DMS79 treated with DMSO at 0.1 percent for 48 hours (cell line): ENCODE measurements around the gene ABCC1.

Experiments used
- DNase-seq: peaks from one replicate; lab custom pipeline; 2025; lab: John Stamatoyannopoulos, UW

The ABCC1 gene

DNA sequence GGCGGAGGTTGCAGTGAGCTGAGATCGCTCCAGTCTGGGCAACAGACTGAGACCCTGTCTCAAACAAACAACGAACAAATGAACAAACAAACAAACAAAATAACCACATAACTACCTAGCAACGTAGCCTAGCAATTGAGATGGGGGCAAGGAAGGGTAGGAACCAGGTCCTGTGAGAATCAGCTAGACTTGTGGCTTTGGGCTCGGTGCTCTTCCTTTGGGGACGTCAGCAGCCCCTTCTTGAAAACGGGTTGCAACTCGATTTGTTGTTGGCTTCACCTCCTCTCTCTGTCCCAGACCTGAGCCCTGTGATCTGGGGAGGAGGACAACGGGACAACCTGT lies 72.2 kb downstream of the ABCC1 start:
- DNase-seq, result no peak

DNA sequence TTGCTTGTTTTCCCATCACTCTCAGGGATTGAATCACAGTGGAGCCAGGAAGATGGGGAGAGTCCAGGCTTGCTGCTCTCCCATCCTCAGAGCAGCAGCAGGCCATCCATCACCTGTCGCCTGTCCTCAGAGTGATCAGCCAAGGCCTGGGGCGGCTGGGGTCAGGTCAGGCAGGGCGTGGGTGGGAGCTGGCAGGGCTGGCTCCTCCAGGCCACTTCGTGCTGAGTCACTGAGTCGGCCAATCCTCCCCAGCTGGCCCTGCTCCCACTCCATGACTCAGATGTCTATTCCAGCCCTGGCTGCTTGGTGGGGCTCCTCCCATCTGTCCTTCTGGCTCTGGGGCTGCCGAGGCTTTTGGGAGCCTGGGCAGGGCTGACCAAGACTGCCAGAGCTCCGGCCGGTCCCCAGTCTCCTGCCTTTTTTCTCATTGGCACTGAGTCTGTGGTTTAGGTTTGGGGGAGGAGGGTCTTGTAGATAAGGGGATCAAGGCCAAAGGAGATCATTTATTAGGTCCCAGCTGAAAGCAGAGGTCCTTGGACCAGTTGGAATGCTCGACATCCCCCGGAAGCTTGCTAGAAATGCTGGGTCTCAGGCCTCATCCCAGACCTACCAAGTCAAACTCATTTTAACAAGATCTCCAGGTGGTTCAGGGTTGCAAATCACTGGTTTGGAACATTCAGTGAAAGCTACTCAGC lies 72.7 kb downstream of the ABCC1 start:
- DNase-seq, result no peak

DNA sequence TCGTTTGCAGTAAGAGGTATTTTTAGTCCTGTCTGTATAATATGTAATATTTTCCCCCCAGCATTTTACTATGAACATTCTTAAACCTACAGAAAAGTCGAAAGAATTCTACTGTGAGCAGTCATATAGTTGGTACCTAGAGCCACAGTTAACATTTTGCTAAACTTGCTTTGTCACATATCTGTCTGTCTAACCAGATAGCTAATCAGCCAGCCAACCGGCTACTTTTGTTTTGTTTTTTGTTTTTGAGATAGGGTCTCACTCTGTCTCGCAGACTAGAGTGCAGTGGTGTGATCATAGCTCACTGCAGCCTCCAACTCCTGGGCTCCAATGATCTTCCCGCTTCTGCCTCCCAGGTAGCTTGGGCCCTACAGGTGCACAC lies 73.3 kb downstream of the ABCC1 start:
- no peak for DNase-seq

DNA sequence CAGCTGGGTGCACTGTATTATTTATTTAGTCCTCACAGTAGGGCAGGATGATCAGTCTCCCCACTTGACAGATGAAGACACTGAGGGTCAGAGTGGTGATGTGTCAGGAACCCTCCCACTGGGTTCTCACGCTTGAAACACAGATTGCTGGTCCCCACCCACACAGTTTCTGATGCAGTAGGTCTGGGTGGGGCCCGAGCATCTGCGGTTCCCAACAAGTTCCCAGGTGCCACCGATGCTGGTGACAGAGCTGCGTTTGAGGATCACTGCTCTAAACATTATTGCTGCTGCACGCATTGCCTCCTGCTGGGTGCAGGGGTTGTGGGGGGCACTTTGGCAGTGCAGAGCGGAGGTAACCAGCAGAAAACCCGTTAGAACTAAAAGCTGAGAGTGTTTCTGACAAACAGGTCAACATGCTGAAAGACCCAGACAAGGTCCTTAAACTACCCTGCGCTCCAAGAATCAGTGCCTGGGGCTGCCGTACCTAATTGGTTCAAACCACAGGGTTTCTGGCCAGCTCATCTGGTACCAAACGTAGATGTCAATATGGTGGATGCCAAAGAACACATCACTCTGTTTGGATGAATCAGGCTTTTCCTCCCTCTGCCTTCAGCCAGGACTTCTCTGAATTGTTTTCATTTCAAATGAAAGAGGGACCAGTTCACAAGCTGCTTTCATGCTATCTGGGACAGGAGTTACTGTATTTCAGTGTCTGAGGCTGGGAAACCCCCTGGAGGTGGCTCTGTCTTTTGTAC lies 76.0 kb downstream of the ABCC1 start:
- DNase-seq, result no peak

DNA sequence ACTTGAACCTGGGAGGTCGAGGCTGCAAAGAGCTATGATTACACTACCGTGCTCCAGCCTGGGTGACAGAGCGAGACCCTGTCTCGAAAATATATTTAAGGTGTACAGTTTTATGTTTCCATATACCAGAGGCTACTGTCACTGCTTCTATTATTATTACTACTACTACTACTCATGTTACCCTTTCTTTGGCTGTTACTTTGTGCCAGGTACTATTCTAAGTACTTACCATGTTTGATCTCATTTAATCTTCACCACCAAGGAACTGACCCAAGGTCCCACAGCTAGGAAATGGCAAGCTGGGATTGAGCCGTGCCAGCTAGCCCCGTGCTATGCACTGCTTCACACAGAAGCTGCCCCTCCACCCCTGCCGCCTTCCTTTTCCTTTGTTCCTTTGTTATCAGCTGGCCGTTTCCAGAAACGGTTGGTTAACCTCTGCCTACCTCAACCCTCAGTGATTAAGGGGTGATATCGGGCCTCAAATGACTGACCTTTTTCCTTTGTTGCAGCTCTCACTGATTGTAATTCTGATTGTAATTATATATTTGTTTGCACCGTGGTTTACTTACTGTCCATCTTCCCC lies 78.4 kb downstream of the ABCC1 start:
- no peak for DNase-seq

DNA sequence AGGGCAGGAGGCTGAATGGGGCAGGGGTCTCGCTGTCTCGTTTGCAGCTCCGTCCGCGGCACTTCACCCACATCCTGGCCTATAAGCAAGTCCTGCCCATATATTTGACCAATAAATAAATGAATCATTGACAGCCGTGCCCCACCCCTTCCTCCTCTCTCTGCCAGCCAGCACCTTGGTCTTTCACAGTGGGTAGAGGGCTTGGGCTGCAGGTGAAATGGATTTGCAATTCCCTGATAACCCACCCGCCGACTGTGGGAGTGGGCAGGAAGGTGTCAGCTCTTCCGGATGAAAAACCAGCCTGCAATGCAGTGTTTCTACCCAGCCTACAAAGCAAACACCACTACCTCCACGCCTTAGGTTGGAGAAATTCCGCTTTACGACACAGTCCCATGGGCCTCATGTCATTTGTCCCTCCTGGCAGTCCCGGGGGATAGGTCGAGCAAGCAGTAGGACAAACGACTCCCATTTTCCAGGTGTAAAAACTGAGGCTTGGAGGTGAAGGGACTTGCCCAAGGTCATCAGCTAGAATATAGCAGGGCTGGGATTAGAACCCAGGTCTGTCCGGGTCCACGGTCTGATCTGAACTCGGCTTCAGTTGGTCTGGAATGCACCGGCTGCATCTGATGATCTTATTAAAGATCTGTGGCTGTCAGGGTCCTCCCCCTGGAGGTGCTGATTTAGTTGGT lies 79.0 kb downstream of the ABCC1 start:
- no peak for DNase-seq

DNA sequence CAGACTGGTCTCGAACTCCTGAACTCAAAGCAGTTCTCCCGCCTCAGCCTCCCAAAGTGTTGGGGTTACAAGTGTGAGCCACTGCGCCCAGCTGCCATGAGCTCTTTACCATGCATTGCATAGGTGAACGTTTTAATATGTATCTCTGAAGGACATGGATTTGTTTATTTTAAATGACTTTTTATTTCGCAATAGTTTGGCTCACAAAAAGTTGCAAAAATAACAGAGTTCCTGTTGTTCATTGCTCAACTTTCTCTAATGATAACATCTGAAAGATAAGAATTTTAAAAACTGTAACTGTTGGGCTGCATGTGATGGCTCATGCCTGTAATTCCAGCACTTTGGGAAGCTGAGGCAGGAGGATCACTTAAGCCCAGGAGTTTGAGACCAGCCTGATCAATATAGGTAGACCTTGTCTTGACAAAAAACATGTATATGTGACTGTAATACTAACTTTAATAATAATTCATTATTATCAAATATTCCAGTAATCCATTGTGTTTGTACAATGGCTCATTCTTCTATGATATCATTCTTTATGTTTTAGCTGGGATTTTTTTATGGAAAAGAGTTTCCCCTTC lies 80.1 kb downstream of the ABCC1 start:
- DNase-seq, result no peak

DNA sequence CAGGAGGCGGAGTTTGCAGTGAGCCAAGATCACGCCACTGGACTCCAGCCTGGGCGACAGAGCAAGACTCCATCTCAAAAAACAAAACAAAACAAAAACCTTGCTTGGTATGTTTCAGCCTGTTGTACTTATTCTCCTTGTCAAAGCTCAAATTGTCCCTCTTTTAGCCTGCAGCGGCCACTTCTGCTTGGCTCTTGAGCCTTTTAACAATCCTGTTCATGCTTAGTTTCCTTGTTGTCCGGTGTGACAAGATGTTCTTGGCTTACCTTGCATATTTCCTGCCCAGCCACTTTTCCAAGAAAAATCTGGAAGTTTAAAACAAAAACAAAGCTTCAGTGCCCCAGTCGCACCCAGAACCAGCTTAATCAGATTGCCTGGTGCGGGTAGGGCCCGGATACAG lies 81.0 kb downstream of the ABCC1 start:
- no peak for DNase-seq

DNA sequence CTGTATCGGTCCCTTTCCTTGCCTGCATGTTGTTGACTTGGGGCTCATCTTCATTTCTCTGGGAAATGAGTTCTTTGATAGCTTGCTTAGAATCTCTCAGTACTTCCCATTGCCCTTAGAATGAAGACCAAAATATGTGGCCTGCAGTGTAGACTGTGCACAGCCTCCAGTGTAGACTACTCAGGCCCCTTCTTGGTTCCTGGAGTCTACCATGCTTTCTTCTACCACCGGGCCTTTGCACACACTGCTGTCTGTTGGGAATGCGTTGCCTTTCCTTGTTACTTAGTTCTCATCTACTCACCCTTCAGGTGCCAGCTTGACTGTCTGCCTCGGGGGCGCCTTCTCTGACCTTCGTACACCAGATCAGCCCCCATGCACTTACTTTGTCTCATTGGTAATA lies 82.0 kb downstream of the ABCC1 start:
- DNase-seq, result no peak

DNA sequence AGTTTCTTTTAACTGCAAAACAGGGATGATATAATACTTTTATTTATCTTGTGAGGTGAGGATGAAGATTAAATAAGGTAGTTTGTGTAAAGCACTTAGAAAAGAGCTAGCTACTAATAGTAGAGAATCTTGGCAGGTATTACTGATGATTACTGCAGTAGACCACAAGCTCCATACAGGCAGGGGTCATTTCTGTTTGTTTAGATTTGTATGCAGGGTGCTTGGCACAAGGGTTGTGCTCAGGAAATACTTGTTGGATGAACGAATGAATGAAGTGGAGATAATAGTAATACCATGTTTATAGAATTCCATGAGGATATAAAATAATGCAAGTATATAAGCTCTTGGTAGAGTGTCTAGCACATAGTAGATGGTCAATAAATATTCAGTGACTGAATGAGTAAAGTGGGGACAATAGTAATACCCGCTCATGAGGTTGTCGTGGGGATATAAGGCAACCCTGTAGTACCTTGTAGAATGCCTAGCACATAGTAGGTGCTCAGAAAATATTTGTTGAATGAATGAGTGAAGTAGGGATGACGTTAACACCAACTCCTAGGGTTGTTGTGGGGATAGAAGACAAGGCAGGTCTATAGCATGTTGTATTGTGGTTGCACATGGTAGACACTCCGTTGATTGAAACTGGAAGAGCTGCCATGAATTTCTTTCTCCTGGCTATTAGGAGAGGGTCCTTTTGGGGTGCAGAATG lies 83.0 kb downstream of the ABCC1 start:
- no peak for DNase-seq

DNA sequence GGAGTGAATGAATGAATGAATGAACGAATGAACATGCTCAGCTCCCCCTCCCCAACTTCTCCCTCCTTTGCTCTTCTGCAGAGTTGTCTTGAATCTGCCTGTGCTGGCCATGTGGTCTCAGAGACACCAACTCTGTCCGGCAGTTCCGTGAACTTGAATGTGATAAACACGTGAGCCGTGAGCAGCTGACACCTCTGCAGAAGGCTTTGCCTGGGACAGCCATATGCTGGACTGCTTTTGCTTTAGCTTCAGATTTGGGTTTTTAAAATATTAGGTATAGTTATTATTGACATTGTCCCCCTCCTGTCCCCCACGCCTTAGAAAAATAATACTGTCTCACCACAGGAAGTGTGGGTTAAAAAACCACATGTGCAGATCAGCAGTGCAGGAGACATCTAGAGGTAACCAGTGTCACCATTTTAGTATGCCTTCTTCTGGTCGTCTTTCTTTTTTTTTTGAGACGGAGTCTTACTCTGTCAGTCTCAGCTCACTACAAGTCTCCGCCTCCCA lies 83.8 kb downstream of the ABCC1 start:
- DNase-seq, result no peak

DNA sequence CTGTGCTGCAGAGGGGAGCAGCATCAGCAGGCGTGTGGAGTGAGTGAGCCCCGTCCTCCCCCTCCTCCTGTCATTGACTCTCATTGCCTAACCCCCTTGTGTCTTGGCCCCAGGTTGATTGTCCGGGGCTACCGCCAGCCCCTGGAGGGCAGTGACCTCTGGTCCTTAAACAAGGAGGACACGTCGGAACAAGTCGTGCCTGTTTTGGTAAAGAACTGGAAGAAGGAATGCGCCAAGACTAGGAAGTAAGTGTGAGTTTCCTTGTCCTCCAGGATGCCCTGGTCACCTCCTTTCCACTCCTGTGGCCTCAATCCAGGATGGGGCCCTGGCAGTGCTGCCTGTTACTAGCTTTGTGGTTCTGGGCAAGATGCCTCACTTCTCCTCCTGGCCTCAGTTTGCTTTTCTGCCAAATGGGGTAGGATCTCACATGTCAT lies 87.0 kb downstream of the ABCC1 start:
- DNase-seq, result no peak

DNA sequence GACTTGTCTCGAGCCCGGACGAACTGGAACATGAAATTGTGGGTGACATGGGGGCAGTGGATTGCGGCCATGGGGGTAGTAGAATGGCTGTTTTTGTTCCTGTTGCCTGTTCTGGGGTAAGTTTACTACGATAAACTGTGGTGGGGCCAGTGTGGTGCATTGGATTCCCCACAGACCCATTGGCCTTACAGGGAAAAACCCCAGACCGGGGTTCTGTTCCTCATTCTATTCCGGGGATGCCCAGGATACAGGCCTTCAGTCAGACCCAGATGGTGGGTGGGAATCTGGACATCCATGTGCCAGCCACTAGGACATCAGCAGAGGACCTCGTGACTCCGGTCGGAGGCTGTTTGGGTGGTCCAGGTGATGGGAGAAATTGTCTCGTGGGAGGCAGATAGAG lies 88.1 kb downstream of the ABCC1 start:
- no peak for DNase-seq

DNA sequence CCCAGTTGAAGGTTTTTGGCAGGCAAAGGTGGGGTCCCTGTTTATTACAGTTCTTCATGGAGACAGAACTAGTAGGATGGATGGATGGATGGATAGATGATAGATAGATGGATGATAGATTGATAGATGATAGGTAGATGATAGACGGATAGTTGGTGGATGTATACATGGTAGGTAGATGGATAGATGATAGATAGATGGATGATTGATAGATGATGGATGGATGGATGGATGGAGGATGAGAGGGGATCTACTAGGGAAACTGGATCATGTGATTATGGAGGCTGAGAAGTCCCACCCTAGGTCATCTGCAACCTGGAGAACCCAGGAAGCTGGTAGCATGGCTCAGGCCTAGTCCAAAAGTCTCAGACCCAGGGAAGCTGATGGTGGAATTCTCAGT lies 88.6 kb downstream of the ABCC1 start:
- DNase-seq, result no peak

DNA sequence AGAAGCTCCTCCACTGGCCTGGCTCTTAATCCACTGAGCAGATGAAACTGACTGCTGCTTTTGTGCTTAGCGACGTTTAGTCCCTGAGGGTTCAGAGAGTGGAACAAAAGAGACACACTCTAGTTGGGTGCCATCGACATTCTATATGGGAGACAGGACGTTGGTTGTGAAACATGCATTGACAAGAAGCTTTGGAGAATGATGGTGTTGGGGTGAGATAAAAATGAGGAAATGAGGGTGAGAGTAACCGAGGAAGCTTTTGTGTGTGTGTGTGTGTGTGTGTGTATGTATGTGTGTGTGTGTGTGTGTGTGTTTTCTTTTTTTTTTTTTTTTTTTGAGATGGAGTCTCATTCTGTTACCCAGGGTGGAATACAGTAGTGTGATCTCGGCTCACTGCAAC lies 89.5 kb downstream of the ABCC1 start:
- no peak for DNase-seq

DNA sequence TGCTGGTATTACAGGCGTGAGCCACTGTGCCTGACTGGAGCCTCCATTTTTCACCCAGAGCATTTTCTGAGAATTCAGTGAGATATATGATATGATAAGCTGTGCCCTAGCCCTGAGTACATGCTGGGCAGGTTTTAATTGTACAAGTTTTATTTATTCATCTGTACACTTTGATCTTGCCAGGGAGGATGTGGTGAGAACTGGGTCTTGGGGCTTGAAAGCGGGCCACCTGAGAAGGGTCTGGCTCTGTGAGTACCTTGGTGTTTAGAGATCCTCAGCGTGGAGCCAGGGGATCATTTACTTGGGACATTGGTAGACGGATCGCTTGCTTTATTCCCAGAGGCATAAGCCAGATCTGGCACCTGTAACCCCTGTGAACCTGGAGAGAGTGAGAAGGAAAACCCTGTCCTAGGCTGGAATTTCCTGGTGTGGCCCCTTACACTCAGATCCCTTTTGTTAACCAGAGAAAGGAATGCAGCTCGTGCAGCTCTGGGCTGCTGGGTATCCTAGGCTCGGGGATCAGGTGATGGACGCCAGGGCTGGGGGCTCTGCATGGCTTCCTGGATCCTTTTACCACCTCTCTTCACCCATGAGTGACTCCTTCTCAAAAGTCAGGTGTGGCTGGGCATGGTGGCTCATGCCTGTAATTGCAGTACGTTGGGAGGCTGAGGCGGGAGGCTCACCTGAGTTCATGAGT lies 91.9 kb downstream of the ABCC1 start:
- DNase-seq, result no peak

DNA sequence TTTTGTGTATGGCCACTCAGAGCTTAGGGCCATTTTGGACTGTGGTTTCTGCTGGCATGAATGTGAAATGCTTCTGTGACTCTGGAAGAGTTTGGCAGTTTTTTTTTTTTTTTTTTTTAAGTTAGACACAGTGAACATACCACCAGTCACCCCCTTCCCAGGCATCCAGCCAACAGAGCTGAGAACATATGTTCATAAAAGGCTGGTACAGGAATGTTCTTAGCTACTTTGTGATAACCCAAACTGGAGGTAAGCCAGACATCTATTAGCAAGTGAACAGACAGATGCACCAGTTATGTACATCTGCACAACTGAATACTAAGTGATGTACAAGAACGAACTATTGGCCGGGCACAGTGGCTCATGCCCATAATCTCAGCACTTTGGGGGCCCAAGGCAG lies 92.7 kb downstream of the ABCC1 start:
- DNase-seq, result no peak

DNA sequence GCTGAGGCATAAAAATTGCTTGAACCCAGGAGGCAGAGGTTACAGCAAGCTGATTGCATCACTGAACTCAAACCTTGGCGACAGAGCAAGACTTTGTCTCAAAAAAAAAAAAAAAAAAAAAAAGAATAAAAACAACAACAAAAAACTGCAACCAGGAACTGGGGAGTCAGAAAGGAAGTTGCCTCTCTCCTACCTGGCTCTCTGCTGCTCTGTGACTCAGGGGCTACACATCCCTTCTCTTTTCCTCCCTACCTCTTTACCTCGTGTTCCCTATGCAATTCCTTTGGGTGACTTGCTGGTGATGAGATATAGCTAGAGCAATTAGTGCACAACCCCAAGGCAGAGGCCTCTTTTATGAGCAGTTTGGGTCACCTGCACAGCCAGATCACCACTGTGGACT lies 95.9 kb downstream of the ABCC1 start:
- no peak for DNase-seq

DNA sequence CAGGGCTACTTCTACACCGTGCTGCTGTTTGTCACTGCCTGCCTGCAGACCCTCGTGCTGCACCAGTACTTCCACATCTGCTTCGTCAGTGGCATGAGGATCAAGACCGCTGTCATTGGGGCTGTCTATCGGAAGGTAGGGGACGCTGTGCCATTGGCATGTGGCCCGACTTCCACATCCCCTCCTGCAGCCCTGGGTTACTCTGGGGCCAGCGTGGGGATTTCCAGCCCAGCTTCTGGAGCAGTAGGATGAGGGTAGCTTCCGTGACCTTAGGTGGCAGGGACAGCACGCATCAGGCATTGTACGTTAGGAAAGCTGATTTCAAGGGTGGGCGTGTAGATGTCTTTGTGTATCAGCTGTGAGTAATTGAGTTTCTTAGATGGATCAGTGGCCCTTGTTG lies 96.5 kb downstream of the ABCC1 start:
- no peak for DNase-seq

DNA sequence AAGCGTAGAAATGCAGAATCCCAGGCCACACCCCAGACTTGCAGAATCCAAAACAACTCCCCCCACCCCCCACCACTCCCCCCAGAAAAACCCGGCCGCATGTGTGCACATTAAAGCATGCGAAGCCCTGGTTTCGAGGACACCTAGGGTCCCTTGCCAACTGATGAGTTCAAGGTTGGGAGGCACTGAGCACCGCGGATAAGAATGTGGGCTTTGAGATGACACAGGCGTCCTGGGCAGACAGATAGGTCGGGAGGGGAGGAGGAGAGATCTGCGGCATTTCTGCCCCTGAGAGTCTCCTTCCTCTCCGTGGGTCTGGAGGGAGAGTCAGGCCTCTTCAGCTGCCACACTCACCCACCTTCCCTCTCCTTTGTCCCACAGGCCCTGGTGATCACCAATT lies 98.3 kb downstream of the ABCC1 start:
- DNase-seq, result no peak

DNA sequence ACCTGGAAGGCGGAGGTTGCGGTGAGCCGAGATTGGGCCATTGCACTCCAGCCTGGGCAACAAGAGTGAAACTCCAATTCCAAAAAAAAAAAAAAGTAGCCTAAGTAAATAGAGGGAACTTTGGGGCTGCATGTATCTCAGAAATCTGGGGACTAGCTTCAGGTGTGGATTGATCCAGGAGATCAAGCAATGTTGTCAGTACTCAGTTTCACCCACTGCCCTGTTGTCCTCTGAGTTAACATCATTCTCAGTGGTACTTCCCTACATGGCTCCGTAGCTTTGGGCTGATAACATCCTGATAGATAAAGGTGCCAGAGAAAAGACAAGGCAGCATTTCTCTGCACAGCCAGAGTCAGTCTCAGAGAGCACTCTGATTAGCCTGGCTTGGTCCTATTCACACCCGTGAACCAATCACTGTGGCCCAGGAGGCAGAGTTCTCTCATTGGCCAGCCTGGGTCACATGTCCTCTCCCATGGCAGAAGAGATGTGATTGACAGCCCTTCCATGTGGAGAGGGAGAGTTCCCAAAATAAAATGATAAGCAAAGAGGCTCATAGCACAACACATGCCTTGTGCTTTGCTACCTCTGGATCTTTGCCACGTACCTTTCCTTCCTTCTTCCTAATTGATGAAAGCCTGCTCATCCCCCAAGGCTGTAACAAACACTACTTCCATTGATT lies 99.6 kb downstream of the ABCC1 start:
- DNase-seq, result no peak
